ENCODE measurements around the gene DISC1. TPM values are rescaled to one million over a fixed set of nuclear protein-coding genes. Genes with fewer than 3 reads are reported as not detected.
"Not testable (repeated sequence)": the region's sequence is repeated elsewhere in the genome, so short reads cannot be mapped to it uniquely, and the experiment has no call there.

The DISC1 gene
- total RNA-seq, 1 donor: 21.0 TPM

GRCh38 chr1:231871878-231872277 is 245.3 kb downstream of the DISC1 start:
- no peak for DNase-seq (ENCODE audit: low read depth in 2 of 3, low spot score in 2 of 3)

- no peak for DNase-seq (ENCODE audit: low read depth in 2 of 3, low spot score in 2 of 3)
These were observed 245.9 kb downstream of the DISC1 start for GRCh38 chr1:231872461-231872910.

GRCh38 chr1:231878737-231879136 is 252.1 kb downstream of the DISC1 start:
- no peak for DNase-seq (ENCODE audit: low read depth in 2 of 3, low spot score in 2 of 3)

GRCh38 chr1:231879296-231879695 is 252.7 kb downstream of the DISC1 start:
- no peak for DNase-seq (ENCODE audit: low read depth in 2 of 3, low spot score in 2 of 3)

GRCh38 chr1:231882333-231882732 is 255.7 kb downstream of the DISC1 start:
- no peak for DNase-seq (ENCODE audit: low read depth in 2 of 3, low spot score in 2 of 3)

GRCh38 chr1:231882790-231883189 is 256.2 kb downstream of the DISC1 start:
- no peak for DNase-seq (ENCODE audit: low read depth in 2 of 3, low spot score in 2 of 3)

- no peak for DNase-seq (ENCODE audit: low read depth in 2 of 3, low spot score in 2 of 3)
These were observed 256.8 kb downstream of the DISC1 start for GRCh38 chr1:231883382-231883781.

DNA sequence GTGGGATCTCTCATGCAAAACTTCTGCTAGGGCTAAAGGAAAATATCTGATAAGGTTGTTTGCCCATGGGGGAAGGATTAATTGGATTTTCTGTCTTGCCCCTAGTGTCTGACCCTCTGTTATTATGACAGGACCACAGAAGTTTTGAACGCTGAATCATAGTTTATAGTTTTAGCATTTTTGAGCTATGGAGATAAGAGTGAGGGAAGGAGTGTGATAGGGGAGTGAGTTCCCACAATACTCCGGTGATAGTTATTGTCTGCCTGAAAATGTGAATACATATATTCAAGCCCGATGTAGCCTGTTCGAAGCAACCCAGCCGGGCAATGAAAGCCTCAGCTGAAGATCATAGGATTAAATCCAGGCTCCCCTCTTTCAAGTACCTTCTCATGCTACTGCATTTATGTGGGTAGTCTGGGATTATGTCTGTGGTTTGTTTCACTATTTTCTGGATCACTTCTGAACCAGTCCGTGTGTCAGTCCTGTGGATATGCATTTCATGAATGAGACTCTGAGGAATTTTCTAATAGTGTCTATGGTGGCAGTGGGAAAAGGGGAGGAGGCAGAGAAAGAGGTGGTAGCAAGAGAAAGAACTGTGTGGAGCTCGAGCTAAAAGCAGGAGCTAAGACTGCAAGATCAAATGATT is 258.7 kb downstream of the DISC1 start:
- DNase-seq (ENCODE audit: low read depth in 2 of 3, low spot score in 2 of 3): no peak

- DNase-seq (ENCODE audit: low read depth in 2 of 3, low spot score in 2 of 3): no peak
These were observed 260.6 kb downstream of the DISC1 start for GRCh38 chr1:231887166-231887565.

DNA sequence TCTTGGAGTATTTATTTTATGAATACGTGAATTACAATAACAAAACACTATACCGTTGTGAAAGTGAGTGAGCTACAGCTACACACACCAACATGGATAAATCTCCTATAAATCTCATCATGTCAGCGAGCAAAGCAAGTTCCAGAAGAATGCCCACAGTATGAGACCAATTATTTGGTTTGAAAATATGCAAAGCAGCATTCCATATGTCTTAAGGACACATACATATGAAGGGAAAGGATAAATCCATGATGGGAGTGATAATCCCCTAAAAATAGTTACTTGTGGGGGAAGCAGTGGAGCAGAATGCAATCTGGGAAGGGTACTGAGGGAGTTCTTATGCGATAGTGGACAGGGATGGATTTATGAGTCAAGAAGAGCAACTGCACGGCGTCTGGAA is 261.3 kb downstream of the DISC1 start:
- no peak for DNase-seq (ENCODE audit: low read depth in 2 of 3, low spot score in 2 of 3)

GRCh38 chr1:231890791-231891190 is 264.2 kb downstream of the DISC1 start:
- DNase-seq (ENCODE audit: low read depth in 2 of 3, low spot score in 2 of 3): no peak

- DNase-seq (ENCODE audit: low read depth in 2 of 3, low spot score in 2 of 3): no peak
These were observed 267.0 kb downstream of the DISC1 start for GRCh38 chr1:231893400-231894102.

DNA sequence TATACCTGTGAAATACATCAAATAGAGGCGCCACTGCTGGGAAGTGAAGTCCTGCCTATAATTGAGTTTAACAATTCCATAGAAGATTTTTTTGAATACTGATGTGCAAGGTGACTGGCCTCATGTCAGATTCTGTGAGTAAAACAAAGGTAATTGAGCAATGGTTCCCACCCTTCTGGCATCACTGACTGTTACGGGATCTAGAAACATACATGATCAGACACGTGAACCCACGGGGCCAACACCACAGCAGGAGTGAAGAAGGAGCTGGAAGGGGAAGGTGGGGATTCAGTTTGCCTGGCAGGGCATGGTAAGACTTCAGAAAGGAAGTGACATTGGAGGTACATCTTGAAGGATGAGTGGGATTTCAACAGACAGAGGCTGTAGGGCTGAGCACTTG is 270.2 kb downstream of the DISC1 start:
- DNase-seq (ENCODE audit: low read depth in 2 of 3, low spot score in 2 of 3): no peak

GRCh38 chr1:231899046-231899445 is 272.5 kb downstream of the DISC1 start:
- DNase-seq (ENCODE audit: low read depth in 2 of 3, low spot score in 2 of 3): no peak

- DNase-seq (ENCODE audit: low read depth in 2 of 3, low spot score in 2 of 3): no peak
These were observed 273.3 kb downstream of the DISC1 start for GRCh38 chr1:231899713-231900435.

GRCh38 chr1:231903586-231904081 is 277.0 kb downstream of the DISC1 start:
- no peak for DNase-seq (ENCODE audit: low read depth in 2 of 3, low spot score in 2 of 3)

DNA sequence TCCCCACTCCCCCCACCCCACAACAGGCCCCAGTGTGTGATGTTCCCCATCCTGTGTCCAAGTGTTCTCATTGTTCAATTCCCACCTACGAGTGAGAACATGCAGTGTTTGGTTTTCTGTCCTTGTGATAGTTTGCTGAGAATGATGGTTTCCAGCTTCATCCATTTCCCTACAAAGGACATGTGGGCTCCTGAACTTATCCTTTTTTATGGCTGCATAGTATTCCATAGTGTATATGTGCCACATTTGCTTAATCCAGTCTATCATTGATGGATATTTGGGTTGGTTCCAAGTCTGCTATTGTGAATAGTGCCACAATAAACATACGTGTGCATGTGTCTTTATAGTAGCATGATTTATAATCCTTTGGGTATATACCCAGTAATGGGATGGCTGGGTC is 280.7 kb downstream of the DISC1 start:
- not testable (repeated sequence) for DNase-seq (ENCODE audit: low read depth in 2 of 3, low spot score in 2 of 3)

- DNase-seq (ENCODE audit: low read depth in 2 of 3, low spot score in 2 of 3): no peak
These were observed 286.9 kb downstream of the DISC1 start for GRCh38 chr1:231913493-231913892.

DNA sequence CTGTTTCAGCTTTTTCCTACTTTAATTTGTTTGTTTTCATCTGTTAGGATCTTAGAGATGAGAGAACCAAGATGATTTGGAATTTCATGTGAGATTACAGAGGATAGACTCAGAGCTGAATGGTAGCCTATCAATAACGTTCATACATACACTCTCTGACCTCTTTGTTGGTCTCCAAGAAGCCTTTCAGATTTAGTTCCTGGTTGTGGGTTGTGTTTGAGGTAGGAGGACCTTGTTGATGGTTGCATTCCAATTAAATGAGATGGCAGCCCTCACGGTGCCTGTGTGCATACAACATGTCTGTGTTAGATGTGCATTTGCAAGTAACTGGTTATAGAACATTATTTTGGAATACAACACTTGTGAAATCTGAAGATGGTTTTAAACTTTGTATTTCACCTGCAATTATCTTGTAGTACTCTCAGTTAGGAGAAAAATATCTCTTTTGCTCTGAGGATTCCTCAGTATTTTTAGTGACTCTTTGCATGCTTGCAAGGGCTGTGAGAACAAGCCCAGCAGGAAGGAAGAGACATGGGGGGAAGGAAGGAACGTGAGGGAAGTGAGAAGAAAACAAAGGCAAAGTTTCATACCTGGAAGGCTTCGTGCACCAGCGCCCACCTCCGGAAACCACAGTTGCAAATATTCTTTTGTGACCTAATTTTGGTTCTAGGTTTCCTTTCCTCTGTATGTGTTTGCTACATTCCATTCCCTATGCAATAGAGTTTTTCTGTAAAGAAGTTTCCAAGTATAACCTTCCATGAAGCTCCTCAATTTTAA is 291.8 kb downstream of the DISC1 start:
- DNase-seq (ENCODE audit: low read depth in 2 of 3, low spot score in 2 of 3): no peak

GRCh38 chr1:231919239-231919885 is 292.8 kb downstream of the DISC1 start:
- DNase-seq (ENCODE audit: low read depth in 2 of 3, low spot score in 2 of 3): no peak
